CD4-positive, alpha-beta memory T cell (primary cell): Measurements from ENCODE around the gene HSPB6. TPM values are rescaled to one million over a fixed set of nuclear protein-coding genes. Genes with fewer than 3 reads are reported as not detected.
"Not testable (repeated sequence)": the region's sequence is repeated elsewhere in the genome, so short reads cannot be mapped to it uniquely, and the experiment has no call there.

ENCODE experiments used
- CTCF ChIA-PET: fragments of 350-600 bp; sonication (Branson Sonifier 250); formaldehyde crosslinking; loops from one replicate; lab custom pipeline; 2021; ENCODE audit warnings: inconsistent platforms; ENCODE audit not compliant: partially characterized antibody; lab: Charles Lee
- POLR2A ChIA-PET: fragments of 350-600 bp; sonication (Branson Sonifier 250); formaldehyde crosslinking; loops from one replicate; lab custom pipeline; 2021; ENCODE audit not compliant: partially characterized antibody; lab: Charles Lee
- DNase-seq, 5 donors: peaks; one replicate each; pipeline versions ENCODE4 v3.0.0 to v3.0.0-alpha.2; 2020 to 2022; ENCODE audit warnings: mixed read lengths in 1 of 5
- H3K27ac ChIP-seq: one replicate; pipeline ENCODE4 v1.7.0; 2013; ENCODE audit warnings: low read depth, low read length
- H3K27me3 ChIP-seq: 2 replicates; pipeline ENCODE4 v1.7.0; 2013; ENCODE audit warnings: mild to moderate bottlenecking, low read length, moderate library complexity; ENCODE audit not compliant: insufficient read depth
- H3K36me3 ChIP-seq: 2 replicates; pipeline ENCODE4 v1.7.0; 2013; ENCODE audit warnings: mild to moderate bottlenecking, low read length, moderate library complexity; ENCODE audit not compliant: insufficient read depth
- H3K4me1 ChIP-seq: 2 replicates; pipeline ENCODE4 v1.7.0; 2013; ENCODE audit warnings: mild to moderate bottlenecking, low read length, moderate library complexity; ENCODE audit not compliant: insufficient read depth
- H3K4me3 ChIP-seq, 2 donors: one replicate each; pipeline ENCODE4 v1.7.0; 2013; ENCODE audit warnings: low read length in 2 of 2, mild to moderate bottlenecking in 1 of 2
- H3K9me3 ChIP-seq, 2 donors: one replicate each; pipeline ENCODE4 v1.7.0; 2013; ENCODE audit warnings: low read length in 2 of 2, control low read depth in 1 of 2; ENCODE audit not compliant: control insufficient read depth in 1 of 2
- H3K27ac Mint-ChIP-seq, 7 donors: one replicate each; pipeline ENCODE4 v1.8.0; 2020 to 2021; ENCODE audit warnings: mixed read lengths in 7 of 7, mild to moderate bottlenecking in 6 of 7, inconsistent platforms in 3 of 7, moderate library complexity in 3 of 7
- H3K27me3 Mint-ChIP-seq, 2 donors: one replicate each; pipeline ENCODE4 v1.8.0; 2020 to 2021; ENCODE audit warnings: mixed read lengths in 2 of 2
- H3K36me3 Mint-ChIP-seq, 2 donors: one replicate each; pipeline ENCODE4 v1.8.0; 2020 to 2021; ENCODE audit warnings: mixed read lengths in 2 of 2, inconsistent platforms in 1 of 2, mild to moderate bottlenecking in 1 of 2
- H3K4me1 Mint-ChIP-seq, 4 donors: one replicate each; pipeline ENCODE4 v1.8.0; 2020 to 2021; ENCODE audit warnings: mixed read lengths in 4 of 4, mild to moderate bottlenecking in 1 of 4
- H3K4me3 Mint-ChIP-seq, 8 donors: one replicate each; pipeline ENCODE4 v1.8.0; 2020 to 2021; ENCODE audit warnings: mixed read lengths in 8 of 8, mild to moderate bottlenecking in 7 of 8, moderate library complexity in 6 of 8, inconsistent platforms in 3 of 8
- H3K9me3 Mint-ChIP-seq, 8 donors: one replicate each; pipeline ENCODE4 v1.8.0; 2020 to 2021; ENCODE audit warnings: mixed read lengths in 8 of 8, mild to moderate bottlenecking in 5 of 8, inconsistent platforms in 3 of 8, moderate library complexity in 1 of 8
- intact Hi-C: fragments of 100-400 bp; cut with micrococcal nuclease; formaldehyde crosslinking; loops from one replicate; pipeline ENCODE4 v1.15.1; 2023
- polyA plus RNA-seq, 2 donors: library from polyadenylated mRNA; unstranded; fragments of 300-500 nt; fragmentation: Illumina TruSeq; gene quantifications; one replicate each; pipeline ENCODE4 v1.2.3, GENCODE V29; 2021
- total RNA-seq, 2 experiments: library from RNA; stranded (reverse); gene quantifications; one replicate each; pipeline ENCODE4 v1.2.3, GENCODE V29; 2021

The HSPB6 gene
- total and polyA plus RNA-seq, 4 experiments from 2014 or later, result not detected

DNA sequence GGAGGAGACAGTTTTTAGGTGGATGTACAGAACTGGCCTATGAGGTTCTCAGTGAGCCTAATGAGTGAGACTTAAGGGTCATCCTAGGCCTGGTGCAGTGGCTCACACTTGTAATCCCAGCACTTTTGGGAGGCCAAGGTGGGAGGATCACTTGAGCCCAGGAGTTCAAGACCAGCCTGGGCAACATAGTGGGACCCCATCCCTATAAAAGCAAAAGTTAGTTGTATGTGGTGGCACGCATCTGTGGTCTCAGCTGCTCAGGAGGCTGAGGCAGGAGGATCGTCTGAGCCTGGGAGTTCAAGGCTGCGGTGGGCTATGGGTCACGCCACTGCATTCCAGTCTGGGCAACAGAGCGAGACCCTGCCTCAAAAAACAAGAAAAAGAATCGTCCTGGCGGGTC is 32.7 kb downstream of the HSPB6 start:
- H3K4me3 ChIP-seq, H3K27me3 ChIP-seq, H3K27ac ChIP-seq, intact Hi-C loops, H3K4me3 Mint-ChIP-seq, H3K9me3 ChIP-seq, H3K4me1 ChIP-seq, H3K9me3 Mint-ChIP-seq, H3K27me3 Mint-ChIP-seq, CTCF ChIA-PET, DNase-seq: not testable (repeated sequence)
- POLR2A ChIA-PET, result interaction anchor here (1.7 kb wide), 1 partner anchor 16 kb away, joined by 6 read pairs; no protein-coding TSS in a partner anchor
- H3K27ac Mint-ChIP-seq, result peak overlapping the region in 3 of 7 donors; percentile 35 to 48 (median 36)
- H3K4me1 Mint-ChIP-seq, result peaks cover 6 to 24% (median 8%) of the 10 kb centered on the region in 4 donors
- peaks cover 82% of the 10 kb centered on the region for H3K36me3 ChIP-seq
- peaks cover 41 to 68% of the 10 kb centered on the region in 2 donors for H3K36me3 Mint-ChIP-seq

DNA sequence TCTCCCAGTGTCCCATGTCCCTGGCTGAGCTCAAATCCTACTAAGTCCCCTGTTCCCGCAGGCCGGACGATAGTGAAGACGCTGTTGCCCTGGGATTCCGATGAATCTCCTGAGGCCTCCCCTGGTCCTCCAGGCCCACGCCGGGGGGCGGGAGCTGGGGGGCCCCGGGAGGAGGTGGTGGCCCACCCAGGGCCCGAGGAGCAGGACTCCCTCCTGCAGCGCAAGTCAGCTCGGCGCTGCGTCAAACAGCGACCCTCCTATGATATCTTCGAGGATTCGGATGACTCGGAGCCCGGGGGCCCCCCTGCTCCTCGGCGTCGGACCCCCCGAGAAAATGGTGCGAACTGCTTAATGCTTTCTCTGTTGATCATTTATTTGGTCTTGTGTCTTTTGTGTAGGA is 33.2 kb downstream of the HSPB6 start:
- peaks cover 78% of the 10 kb centered on the region for H3K36me3 ChIP-seq
- peaks cover 13% of the 10 kb centered on the region for H3K4me1 ChIP-seq
- ChIA-PET CTCF (no interaction called here), POLR2A (interaction anchor here (0.6 to 1.1 kb wide), 2 partner anchors 16 to 24 kb away, joined by 3 to 5 read pairs; partner anchors contain the start of gene LIN37)
- no peaks in the 10 kb centered on the region for H3K9me3 Mint-ChIP-seq
- no peaks in the 10 kb centered on the region for H3K9me3 ChIP-seq
- intact Hi-C loops, result no loop called here
- peak overlapping the region in 3 of 7 donors; percentile 35 to 60 (median 36) for H3K27ac Mint-ChIP-seq
- no peaks in the 10 kb centered on the region for H3K27me3 Mint-ChIP-seq
- H3K4me3 Mint-ChIP-seq, result no peak overlapping the region
- H3K27ac ChIP-seq, result no peak overlapping the region
- no peak for DNase-seq
- H3K4me1 Mint-ChIP-seq, result peaks cover 9 to 28% (median 11%) of the 10 kb centered on the region in 4 donors
- no peak overlapping the region for H3K4me3 ChIP-seq
- no peaks in the 10 kb centered on the region for H3K27me3 ChIP-seq
- H3K36me3 Mint-ChIP-seq, result peaks cover 41 to 65% of the 10 kb centered on the region in 2 donors

DNA sequence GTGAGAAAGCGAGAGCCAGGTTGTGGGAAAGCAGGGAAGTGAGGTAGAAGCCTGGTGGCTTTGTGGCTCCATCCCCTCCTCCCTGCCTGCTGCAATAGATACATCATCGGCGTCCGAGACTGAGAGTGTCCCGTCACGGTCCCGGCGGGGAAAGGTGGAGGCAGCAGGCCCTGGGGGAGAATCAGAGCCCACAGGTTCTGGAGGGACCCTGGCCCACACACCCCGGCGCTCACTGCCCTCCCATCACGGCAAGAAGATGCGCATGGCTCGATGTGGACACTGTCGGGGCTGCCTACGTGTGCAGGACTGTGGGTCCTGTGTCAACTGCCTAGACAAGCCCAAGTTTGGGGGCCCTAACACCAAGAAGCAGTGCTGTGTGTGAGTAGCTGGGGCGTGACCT is 33.9 kb downstream of the HSPB6 start:
- Mint-ChIP-seq H3K27ac (no peak overlapping the region), H3K4me1 (peaks cover 11 to 31% (median 13%) of the 10 kb centered on the region in 4 donors), H3K27me3 (no peaks in the 10 kb centered on the region), H3K36me3 (peaks cover 34 to 58% of the 10 kb centered on the region in 2 donors), H3K9me3 (no peaks in the 10 kb centered on the region), H3K4me3 (no peak overlapping the region)
- Histone ChIP-seq H3K4me1 (peaks cover 14% of the 10 kb centered on the region), H3K27ac (no peak overlapping the region), H3K4me3 (no peak overlapping the region), H3K27me3 (no peaks in the 10 kb centered on the region), H3K9me3 (no peaks in the 10 kb centered on the region), H3K36me3 (peaks cover 70% of the 10 kb centered on the region)
- POLR2A ChIA-PET, result interaction anchor here (1.1 kb wide), 1 partner anchor 17 kb away, joined by 5 read pairs; no protein-coding TSS in a partner anchor
- CTCF ChIA-PET, result no interaction called here
- intact Hi-C loops, result no loop called here
- DNase-seq, result no peak

DNA sequence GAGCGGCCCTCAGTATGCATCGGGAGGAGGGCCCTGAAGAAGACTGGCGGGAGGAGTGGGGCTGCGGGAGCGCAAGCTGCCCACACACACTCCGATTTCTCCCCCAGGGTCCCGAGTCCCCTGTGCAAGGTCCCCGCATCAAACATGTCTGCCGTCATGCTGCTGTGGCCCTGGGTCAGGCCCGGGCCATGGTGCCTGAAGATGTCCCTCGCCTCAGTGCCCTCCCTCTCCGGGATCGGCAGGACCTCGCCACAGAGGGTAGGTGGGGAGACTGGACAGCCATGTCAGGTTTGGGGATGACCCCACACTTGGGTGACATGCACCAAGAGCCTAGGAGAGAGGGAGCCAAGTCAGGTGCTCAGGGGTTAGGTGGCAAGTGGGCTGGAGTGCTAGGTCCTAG is 34.4 kb downstream of the HSPB6 start:
- peak overlapping the region in 1 of 8 donors; percentile 8 for H3K4me3 Mint-ChIP-seq
- Histone ChIP-seq H3K27me3 (no peaks in the 10 kb centered on the region), H3K36me3 (peaks cover 66% of the 10 kb centered on the region), H3K27ac (no peak overlapping the region), H3K4me1 (peaks cover 14% of the 10 kb centered on the region), H3K9me3 (no peaks in the 10 kb centered on the region), H3K4me3 (no peak overlapping the region)
- no peaks in the 10 kb centered on the region for H3K27me3 Mint-ChIP-seq
- intact Hi-C loops, result no loop called here
- peaks cover 11 to 31% (median 13%) of the 10 kb centered on the region in 4 donors for H3K4me1 Mint-ChIP-seq
- H3K9me3 Mint-ChIP-seq, result no peaks in the 10 kb centered on the region
- no peak for DNase-seq
- H3K27ac Mint-ChIP-seq, result no peak overlapping the region
- POLR2A ChIA-PET, result interaction anchor here (0.7 to 1.7 kb wide), 2 partner anchors 10 to 20 kb away, joined by 3 to 8 read pairs; partner anchors contain the start of gene IGFLR1
- peaks cover 34 to 55% of the 10 kb centered on the region in 2 donors for H3K36me3 Mint-ChIP-seq
- CTCF ChIA-PET, result no interaction called here

DNA sequence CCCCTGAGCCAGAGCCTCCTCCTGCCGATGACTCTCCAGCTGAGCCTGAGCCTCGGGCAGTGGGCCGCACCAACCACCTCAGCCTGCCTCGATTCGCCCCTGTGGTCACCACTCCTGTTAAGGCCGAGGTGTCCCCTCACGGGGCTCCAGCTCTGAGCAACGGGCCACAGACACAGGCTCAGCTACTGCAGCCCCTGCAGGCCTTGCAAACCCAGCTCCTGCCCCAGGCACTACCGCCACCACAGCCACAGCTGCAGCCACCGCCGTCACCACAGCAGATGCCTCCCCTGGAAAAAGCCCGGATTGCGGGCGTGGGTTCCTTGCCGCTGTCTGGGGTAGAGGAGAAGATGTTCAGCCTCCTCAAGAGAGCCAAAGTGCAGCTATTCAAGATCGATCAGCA is 35.5 kb downstream of the HSPB6 start:
- H3K9me3 ChIP-seq, result no peaks in the 10 kb centered on the region
- H3K4me1 ChIP-seq, result peaks cover 16% of the 10 kb centered on the region
- no peak for DNase-seq
- H3K27ac ChIP-seq, result no peak overlapping the region
- no peaks in the 10 kb centered on the region for H3K9me3 Mint-ChIP-seq
- no peaks in the 10 kb centered on the region for H3K27me3 Mint-ChIP-seq
- POLR2A ChIA-PET, result interaction anchor here (1.1 to 4.4 kb wide), 3 partner anchors 16 to 21 kb away, joined by 3 to 37 read pairs (median 8); partner anchors contain the start of gene IGFLR1
- no peak overlapping the region for H3K4me3 ChIP-seq
- CTCF ChIA-PET, result no interaction called here
- H3K4me3 Mint-ChIP-seq, result peak overlapping the region in 1 of 8 donors; percentile 10
- peaks cover 55% of the 10 kb centered on the region for H3K36me3 ChIP-seq
- H3K4me1 Mint-ChIP-seq, result peaks cover 15 to 36% (median 19%) of the 10 kb centered on the region in 4 donors
- H3K27me3 ChIP-seq, result no peaks in the 10 kb centered on the region
- intact Hi-C loops, result no loop called here
- peaks cover 28 to 51% of the 10 kb centered on the region in 2 donors for H3K36me3 Mint-ChIP-seq
- no peak overlapping the region for H3K27ac Mint-ChIP-seq

DNA sequence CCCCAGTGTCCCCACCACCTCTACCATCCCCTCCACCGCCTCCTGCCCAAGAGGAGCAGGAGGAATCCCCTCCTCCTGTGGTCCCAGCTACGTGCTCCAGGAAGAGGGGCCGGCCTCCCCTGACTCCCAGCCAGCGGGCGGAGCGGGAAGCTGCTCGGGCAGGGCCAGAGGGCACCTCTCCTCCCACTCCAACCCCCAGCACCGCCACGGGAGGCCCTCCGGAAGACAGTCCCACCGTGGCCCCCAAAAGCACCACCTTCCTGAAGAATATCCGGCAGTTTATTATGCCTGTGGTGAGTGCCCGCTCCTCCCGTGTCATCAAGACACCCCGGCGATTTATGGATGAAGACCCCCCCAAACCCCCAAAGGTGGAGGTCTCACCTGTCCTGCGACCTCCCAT is 36.2 kb downstream of the HSPB6 start:
- peaks cover 48% of the 10 kb centered on the region for H3K36me3 ChIP-seq

DNA sequence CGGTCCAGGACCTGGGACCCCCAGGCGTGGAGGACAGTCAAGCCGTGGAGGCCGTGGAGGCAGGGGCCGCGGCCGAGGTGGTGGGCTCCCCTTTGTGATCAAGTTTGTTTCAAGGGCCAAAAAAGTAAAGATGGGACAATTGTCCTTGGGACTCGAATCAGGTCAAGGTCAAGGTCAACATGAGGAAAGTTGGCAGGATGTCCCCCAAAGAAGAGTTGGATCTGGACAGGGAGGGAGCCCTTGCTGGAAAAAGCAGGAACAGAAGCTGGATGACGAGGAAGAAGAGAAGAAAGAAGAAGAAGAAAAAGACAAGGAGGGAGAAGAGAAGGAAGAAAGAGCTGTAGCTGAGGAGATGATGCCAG is 36.7 kb downstream of the HSPB6 start:
- DNase-seq, result no peak
- Histone ChIP-seq H3K4me1 (peaks cover 28% of the 10 kb centered on the region), H3K9me3 (no peaks in the 10 kb centered on the region), H3K27ac (no peak overlapping the region), H3K27me3 (no peaks in the 10 kb centered on the region), H3K4me3 (no peak overlapping the region), H3K36me3 (peaks cover 43% of the 10 kb centered on the region)
- Mint-ChIP-seq H3K9me3 (no peaks in the 10 kb centered on the region), H3K27me3 (no peaks in the 10 kb centered on the region), H3K36me3 (peaks cover 16 to 39% of the 10 kb centered on the region in 2 donors), H3K4me1 (peaks cover 20 to 47% (median 29%) of the 10 kb centered on the region in 4 donors), H3K4me3 (peak overlapping the region in 3 of 8 donors; percentile 6 to 53 (median 40)), H3K27ac (peak overlapping the region in 4 of 7 donors; percentile 18 to 66 (median 54))
- ChIA-PET CTCF (interaction anchor here (0.8 kb wide), 1 partner anchor 25 kb away, joined by 3 read pairs; no protein-coding TSS in a partner anchor), POLR2A (interaction anchor here (1.1 to 4.4 kb wide), 4 partner anchors 17 to 24 kb away, joined by 3 to 51 read pairs (median 26); partner anchors contain the start of genes IGFLR1, PSENEN and U2AF1L4)
- intact Hi-C loops, result no loop called here

More for the DNA sequence above, 36.2 kb downstream of the HSPB6 start:
- Mint-ChIP-seq H3K9me3 (no peaks in the 10 kb centered on the region), H3K4me1 (peaks cover 20 to 43% (median 26%) of the 10 kb centered on the region in 4 donors), H3K27ac (peak overlapping the region in 1 of 7 donors; percentile 43), H3K36me3 (peaks cover 21 to 44% of the 10 kb centered on the region in 2 donors), H3K27me3 (no peaks in the 10 kb centered on the region), H3K4me3 (no peak overlapping the region)
- Histone ChIP-seq H3K9me3 (no peaks in the 10 kb centered on the region), H3K27ac (no peak overlapping the region), H3K4me1 (peaks cover 23% of the 10 kb centered on the region), H3K4me3 (no peak overlapping the region), H3K27me3 (no peaks in the 10 kb centered on the region)
- POLR2A ChIA-PET, result interaction anchor here (1.1 to 4.4 kb wide), 2 partner anchors 17 to 19 kb away, joined by 3 to 37 read pairs; no protein-coding TSS in a partner anchor
- intact Hi-C loops, result no loop called here
- no peak for DNase-seq
- CTCF ChIA-PET, result interaction anchor here (0.8 kb wide), 1 partner anchor 26 kb away, joined by 3 read pairs; no protein-coding TSS in a partner anchor
